Activated CD8-positive, alpha-beta memory T cell treated with anti-CD3 and anti-CD28 coated beads for 36 hours (primary cell): ENCODE data around the gene ABCC1. TPM values are rescaled to one million over a fixed set of nuclear protein-coding genes. Genes with fewer than 3 reads are reported as not detected.

Experiments
- CTCF ChIA-PET: fragments of 350-600 bp; sonication (Branson Sonifier 250); formaldehyde crosslinking; loops from one replicate; lab custom pipeline; 2021; ENCODE audit warnings: antibody characterized with exemption; lab: Charles Lee
- POLR2A ChIA-PET: fragments of 350-600 bp; sonication (Branson Sonifier 250); formaldehyde crosslinking; loops from one replicate; lab custom pipeline; 2021; ENCODE audit warnings: antibody characterized with exemption; lab: Charles Lee
- total RNA-seq, 2 experiments: library from RNA; stranded (reverse); gene quantifications; one replicate each; pipeline ENCODE4 v1.2.3, GENCODE V29; 2021

The ABCC1 gene
- total RNA-seq, 2 experiments from 2014 or later = 70.6 to 73.5 TPM

- CTCF ChIA-PET = no interaction called here
- POLR2A ChIA-PET = no interaction called here
These were observed 101.7 kb downstream of the ABCC1 start for GRCh38 chr16:16051132-16051531.

DNA sequence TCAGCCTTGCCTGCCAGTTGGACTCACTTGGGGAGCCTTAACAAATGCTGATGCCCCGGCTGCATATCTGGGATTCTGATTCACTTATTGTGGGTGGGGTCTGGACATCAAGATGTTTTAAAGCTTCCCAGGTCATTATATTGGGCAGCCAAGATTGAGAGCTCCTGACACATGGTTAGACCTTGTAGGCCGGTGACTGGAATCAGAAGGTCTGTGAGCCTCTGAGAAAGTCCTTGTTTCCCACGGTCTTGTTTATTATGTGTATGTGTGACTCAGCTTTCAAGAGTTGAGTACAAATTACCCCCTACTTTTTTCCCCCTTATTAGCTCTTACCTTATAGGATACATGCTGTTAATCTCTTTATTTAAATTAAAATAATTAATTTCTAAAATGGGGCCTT lies 103.5 kb downstream of the ABCC1 start:
- CTCF ChIA-PET = no interaction called here
- POLR2A ChIA-PET = no interaction called here

GRCh38 chr16:16057102-16057501 lies 107.7 kb downstream of the ABCC1 start:
- ChIA-PET POLR2A (no interaction called here), CTCF (interaction anchor here (0.7 kb wide), 1 partner anchor 55 kb away, joined by 4 read pairs; no protein-coding TSS in a partner anchor)

GRCh38 chr16:16059160-16059559 lies 109.7 kb downstream of the ABCC1 start:
- POLR2A ChIA-PET = no interaction called here
- CTCF ChIA-PET = no interaction called here

DNA sequence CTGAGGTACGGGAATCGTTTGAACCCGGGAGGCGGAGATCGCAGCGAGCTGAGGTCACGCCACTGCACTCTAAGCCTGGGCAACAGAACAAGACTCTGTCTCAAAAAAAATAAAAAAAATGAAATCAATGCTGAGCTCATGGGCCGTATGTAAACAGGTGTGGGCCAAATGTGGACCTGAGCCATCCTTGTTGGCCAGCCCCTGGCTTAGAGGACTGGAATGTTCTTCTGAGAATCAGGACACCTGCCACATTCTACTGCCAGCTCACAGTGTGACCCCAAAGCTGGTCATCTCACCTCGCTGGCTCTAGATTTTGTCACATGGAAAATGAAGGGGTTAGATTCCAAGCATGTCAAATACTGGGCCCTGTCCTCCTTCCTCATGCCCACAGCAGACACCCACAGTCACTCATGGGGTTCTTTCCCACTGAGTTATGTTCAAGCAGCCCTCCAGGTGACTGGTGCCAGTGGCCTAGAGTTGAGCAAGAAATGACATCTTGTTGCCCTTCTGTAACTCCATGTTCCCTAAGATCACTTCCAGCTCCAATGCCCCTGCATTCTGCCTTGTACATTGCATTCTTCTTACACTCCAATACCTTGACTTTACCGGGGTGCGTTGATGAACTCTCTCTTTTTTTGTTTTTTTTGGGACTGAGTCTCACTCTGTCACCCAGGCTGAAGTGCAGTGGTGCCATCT lies 110.6 kb downstream of the ABCC1 start:
- CTCF ChIA-PET = no interaction called here
- POLR2A ChIA-PET = no interaction called here

- ChIA-PET CTCF (no interaction called here), POLR2A (no interaction called here)
These were observed 112.9 kb downstream of the ABCC1 start for GRCh38 chr16:16062023-16062937.

DNA sequence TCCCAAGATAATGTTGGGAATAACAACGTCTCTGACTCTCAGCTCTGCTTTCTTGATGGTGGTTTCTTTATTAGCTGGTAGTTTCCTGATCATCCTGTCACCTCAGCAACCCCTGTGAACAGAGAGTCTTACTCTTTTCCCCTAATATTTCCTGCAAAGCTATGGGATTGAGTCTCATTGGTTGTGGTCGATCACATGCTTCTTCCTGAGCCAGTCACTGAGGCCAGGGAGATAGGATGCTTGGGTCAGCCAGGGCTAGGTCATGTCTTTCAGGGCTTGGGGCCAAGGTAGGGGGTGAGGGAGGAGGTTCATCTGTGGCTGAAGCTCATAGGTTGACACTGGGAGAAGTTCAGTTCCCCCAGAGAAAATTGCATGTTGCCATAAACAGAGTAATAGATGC lies 114.3 kb downstream of the ABCC1 start:
- POLR2A ChIA-PET = no interaction called here

GRCh38 chr16:16064874-16065384 lies 115.5 kb downstream of the ABCC1 start:
- POLR2A ChIA-PET = no interaction called here

More for the DNA sequence above, 114.3 kb downstream of the ABCC1 start:
- CTCF ChIA-PET = interaction anchor here (0.8 kb wide), 1 partner anchor 12 kb away, joined by 3 read pairs; no protein-coding TSS in a partner anchor

DNA sequence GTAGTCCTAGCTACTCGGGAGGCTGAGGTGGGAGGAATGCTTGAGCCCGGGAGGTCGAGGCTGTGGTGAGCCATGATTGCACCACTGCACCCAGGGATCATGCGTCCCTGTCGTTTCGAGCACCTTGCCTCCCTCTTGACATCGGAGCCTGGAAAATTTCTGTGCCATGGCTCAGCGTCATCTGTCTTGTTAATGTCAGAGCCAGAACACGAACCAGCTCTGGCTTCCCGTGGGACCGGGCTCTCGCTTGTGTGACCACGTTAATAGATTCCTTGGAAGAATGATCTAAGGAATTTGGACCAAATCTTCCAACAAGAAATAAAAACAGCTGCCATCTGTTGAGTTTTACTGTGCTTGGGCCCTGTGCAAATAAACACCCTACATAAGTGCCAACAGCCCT lies 117.7 kb downstream of the ABCC1 start:
- ChIA-PET CTCF (interaction anchor here (0.5 kb wide), 1 partner anchor 224 kb away, joined by 3 read pairs; no protein-coding TSS in a partner anchor), POLR2A (no interaction called here)

More at GRCh38 chr16:16064874-16065384, 115.5 kb downstream of the ABCC1 start:
- CTCF ChIA-PET = no interaction called here

DNA sequence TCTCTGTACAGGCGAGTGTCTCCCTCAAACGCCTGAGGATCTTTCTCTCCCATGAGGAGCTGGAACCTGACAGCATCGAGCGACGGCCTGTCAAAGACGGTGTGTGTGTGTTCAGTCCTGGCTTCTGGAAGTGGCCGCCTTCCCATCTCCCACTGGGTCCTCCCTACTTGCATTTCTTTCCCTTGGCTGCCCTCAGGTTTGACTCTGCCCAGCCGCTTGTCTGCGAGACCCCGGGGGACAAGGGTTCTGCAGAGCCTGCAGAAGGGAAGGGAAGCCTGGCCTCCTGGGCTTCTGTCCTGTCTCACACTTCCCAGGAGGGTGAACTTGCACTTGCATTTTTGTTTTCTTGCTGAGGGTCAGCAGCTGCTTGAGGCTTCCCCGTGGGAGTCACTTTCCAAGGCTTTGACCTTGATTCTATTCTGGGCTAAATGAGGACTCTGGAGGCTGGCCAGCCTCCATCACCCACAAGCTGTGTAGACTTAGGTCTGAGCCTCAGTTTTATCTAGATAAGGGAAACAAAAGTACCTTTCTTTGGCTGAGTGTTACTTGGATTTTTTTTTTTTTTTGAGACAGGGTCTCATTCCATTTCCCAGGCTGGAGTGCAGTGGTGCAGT lies 122.3 kb downstream of the ABCC1 start:
- ChIA-PET CTCF (interaction anchor here (1.0 kb wide), 1 partner anchor 21 kb away, joined by 3 read pairs; no protein-coding TSS in a partner anchor), POLR2A (interaction anchor here (0.7 kb wide), 1 partner anchor 165 kb away, joined by 4 read pairs; no protein-coding TSS in a partner anchor)

DNA sequence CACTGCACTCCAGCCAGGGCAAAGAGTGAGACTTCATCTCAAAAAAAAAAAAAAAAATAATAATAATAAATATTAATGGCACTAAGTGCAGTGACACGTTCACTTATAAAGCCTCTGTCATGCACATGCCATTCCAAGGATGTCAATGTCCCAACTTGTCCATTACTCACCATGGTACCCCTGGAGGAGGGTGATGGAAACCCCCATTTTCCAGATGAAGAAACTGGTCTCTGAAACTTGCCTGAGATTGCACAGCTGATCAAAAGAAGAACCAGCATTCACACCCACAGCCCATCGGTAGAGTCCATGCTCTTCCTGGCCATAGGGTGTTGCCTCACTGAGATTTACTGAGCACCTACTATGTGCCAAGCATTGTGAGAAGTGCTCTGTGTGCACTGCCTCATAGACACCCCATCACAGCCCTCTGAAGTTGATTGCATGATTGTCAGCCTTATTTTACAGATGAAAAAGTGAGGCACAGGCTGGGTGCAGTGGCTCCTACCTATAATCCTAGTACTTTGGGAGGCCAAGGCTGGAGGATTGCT lies 123.7 kb downstream of the ABCC1 start:
- ChIA-PET CTCF (interaction anchor here (1.0 kb wide), 1 partner anchor 19 kb away, joined by 3 read pairs; no protein-coding TSS in a partner anchor), POLR2A (no interaction called here)

DNA sequence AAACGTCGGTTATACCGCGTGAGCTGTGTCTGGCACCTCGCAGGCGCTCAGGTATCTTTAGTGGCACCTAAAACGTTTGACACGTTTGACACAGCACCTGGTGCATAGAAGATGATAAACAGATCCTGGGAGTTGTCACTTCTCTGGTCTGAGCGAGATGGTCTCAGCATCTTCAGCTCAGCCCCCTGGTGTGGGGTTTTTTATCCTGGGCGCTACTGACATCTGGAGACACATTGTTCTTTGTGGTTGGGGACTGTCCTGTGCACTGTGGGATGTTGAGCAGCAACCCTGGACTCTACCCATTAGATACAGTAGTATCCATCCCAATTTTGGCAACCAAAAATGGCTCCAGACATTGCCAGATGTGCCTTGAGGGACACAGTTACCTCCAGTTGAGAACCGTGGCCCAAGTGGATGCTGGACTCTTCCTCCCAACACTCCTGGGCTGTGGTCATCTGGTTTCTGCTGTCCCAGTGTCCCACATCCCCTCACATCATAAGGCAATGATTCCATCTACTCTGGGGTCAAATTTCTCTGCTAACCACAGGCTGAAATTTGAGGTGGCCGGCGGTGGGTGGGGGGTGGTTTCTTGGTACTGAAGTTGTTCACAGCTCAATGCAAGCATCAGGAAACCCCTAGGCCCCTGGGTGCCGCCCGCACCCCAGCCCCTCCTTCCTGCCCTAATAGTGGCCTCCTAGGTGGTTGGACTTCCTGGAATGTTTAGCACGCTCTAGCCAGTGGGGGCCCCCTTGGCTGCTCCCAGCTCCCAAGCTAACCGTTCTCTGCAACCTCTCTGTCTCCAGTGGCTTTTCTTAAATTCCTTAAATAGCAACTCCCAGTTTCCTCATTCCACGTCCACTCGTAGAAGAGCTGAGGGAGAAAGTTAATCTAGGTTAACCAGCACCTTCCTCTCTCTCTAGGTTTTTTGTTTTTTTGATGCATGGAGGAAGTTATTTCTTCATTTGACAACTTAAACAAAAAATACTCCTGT lies 124.8 kb downstream of the ABCC1 start:
- POLR2A ChIA-PET = interaction anchor here (0.7 kb wide), 1 partner anchor 227 kb away, joined by 3 read pairs; no protein-coding TSS in a partner anchor

DNA sequence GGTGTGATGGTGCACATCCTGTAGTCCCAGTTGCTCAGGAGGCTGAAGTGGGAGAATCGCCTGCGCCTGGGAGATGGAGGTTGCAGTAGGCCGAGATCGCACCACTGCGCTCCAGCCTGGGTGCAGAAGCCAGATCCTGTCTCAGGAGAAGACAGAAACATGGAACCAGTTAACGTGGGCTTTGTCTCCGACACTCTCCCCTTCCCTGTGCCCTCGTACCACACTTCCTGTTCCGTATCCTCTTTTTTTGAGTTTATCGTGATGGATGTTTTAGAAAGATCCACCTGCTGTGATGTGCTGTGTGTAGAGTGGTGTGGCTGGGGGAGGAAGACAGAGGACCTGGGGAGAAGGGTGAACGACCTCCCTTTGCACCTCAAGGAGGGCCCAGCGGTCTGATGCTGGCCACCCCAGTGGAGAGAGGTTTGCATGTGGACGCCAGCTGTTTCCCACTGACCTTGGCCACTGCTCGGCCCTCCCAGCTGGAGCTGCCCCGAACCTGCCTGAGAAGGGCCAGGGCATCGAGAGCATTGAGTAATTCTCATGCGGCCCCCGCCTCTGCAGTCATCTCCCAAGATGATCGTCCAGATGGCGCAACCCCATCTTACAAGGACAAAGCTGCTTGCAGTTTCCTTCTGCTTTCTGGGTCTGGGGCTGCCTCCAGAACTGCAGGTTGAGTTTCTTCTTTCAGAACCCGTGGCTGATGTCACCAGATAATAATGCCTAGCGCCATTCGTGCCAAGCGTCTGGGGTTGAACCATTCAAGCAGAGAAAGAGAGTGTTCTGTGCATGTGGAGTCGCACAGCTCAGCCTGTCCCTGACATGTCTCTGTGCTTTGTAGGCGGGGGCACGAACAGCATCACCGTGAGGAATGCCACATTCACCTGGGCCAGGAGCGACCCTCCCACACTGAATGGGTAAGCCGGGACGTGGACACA lies 126.3 kb downstream of the ABCC1 start:
- POLR2A ChIA-PET = no interaction called here
- CTCF ChIA-PET = no interaction called here

More for the DNA sequence above, 124.8 kb downstream of the ABCC1 start:
- CTCF ChIA-PET = interaction anchor here (0.6 kb wide), 1 partner anchor 40 kb away, joined by 3 read pairs; no protein-coding TSS in a partner anchor

- ChIA-PET POLR2A (no interaction called here), CTCF (no interaction called here)
These were observed 127.0 kb downstream of the ABCC1 start for GRCh38 chr16:16076423-16076813.

- POLR2A ChIA-PET = no interaction called here
- CTCF ChIA-PET = no interaction called here
These were observed 131.1 kb downstream of the ABCC1 start for GRCh38 chr16:16080465-16081065.

- ChIA-PET POLR2A (no interaction called here), CTCF (no interaction called here)
These were observed 131.7 kb downstream of the ABCC1 start for GRCh38 chr16:16081141-16081540.
